Vagina (tissue), 2 donors: ENCODE measurements around the gene EIPR1. TPM values are rescaled to one million over a fixed set of nuclear protein-coding genes. Genes with fewer than 3 reads are reported as not detected.

ENCODE experiments used
- DNase-seq, 2 donors: peaks; one replicate each; pipeline ENCODE4 v3.0.0-alpha.2; 2017; ENCODE audit errors: extremely low spot score in 2 of 2
- H3K27ac ChIP-seq: fragments of 200-600 bp; sonication (generic); one replicate; pipeline ENCODE4 v1.5.1; 2019
- H3K27me3 ChIP-seq: fragments of 200-600 bp; sonication (generic); one replicate; pipeline ENCODE4 v1.5.1; 2019
- H3K36me3 ChIP-seq, 2 donors: fragments of 200-600 bp; sonication (generic); one replicate each; pipeline ENCODE4 v1.5.1; 2017 to 2019
- H3K4me1 ChIP-seq: fragments of 200-600 bp; sonication (generic); one replicate; pipeline ENCODE4 v1.5.1; 2019
- H3K4me3 ChIP-seq, 2 donors: fragments of 200-600 bp; sonication (generic); 1 replicate in 1 of 2; 2 replicates in 1 of 2; pipeline ENCODE4 v1.5.1; 2016 to 2019
- H3K9me3 ChIP-seq: fragments of 200-600 bp; sonication (generic); one replicate; pipeline ENCODE4 v1.5.1; 2019
- CTCF ChIP-seq, 3 experiments: fragments of 450-650 bp in 2 of 3; fragments of 200-600 bp in 1 of 3; sonication (generic) in 1 of 3; IDR thresholded peaks; one replicate each; pipeline ENCODE4 v1.5.1; 2017 to 2019; ENCODE audit warnings: antibody characterized with exemption in 3 of 3, mild to moderate bottlenecking in 2 of 3, moderate library complexity in 2 of 3
- POLR2A ChIP-seq, 2 donors: fragments of 450-650 bp; IDR thresholded peaks; one replicate each; pipeline ENCODE4 v1.6.1; 2017; ENCODE audit warnings: antibody characterized with exemption in 2 of 2, mild to moderate bottlenecking in 2 of 2, moderate library complexity in 2 of 2
- POLR2AphosphoS5 ChIP-seq, 2 donors: sonication (generic); formaldehyde crosslinking; IDR thresholded peaks; one replicate each; pipeline ENCODE4 v1.9.0; 2017; ENCODE audit warnings: antibody characterized with exemption in 2 of 2, mild to moderate bottlenecking in 2 of 2, low read depth in 1 of 2; ENCODE audit not compliant: insufficient read depth in 1 of 2
- intact Hi-C: fragments of 100-400 bp; cut with DNase I; formaldehyde crosslinking; loops from one replicate; pipeline ENCODE4 v1.15.1; 2023
- total RNA-seq: library from RNA; depleted of rRNA; stranded (reverse); fragments of >200 nt; gene quantifications from one replicate; pipeline ENCODE4 v1.2.3, GENCODE V29; 2016

Gene EIPR1
- total RNA-seq, 1 donor from 2014 or later = 39.8 TPM

GRCh38 chr2:3193443-3194330 lies 183.9 kb downstream of the EIPR1 start:
- no peak overlapping the region for H3K27ac ChIP-seq
- H3K4me1 ChIP-seq = no peaks in the 10 kb centered on the region
- H3K9me3 ChIP-seq = no peaks in the 10 kb centered on the region
- intact Hi-C loops = no loop called here
- DNase-seq = no peak
- H3K27me3 ChIP-seq = no peaks in the 10 kb centered on the region
- H3K36me3 ChIP-seq = peaks cover 0 to 8% of the 10 kb centered on the region in 2 donors
- no peak for TF ChIP-seq POLR2AphosphoS5 (IDR thresholded peaks at IDR 0.05; ENCODE audit: insufficient read depth in 1 of 2, low read depth in 1 of 2)
- TF ChIP-seq CTCF (IDR thresholded peaks at IDR 0.05) = no peak
- TF ChIP-seq POLR2A (IDR thresholded peaks at IDR 0.05) = no peak
- H3K4me3 ChIP-seq = no peak overlapping the region

- Histone ChIP-seq H3K9me3 (no peaks in the 10 kb centered on the region), H3K4me1 (no peaks in the 10 kb centered on the region), H3K36me3 (peaks cover 0 to 8% of the 10 kb centered on the region in 2 donors), H3K27ac (no peak overlapping the region), H3K27me3 (no peaks in the 10 kb centered on the region), H3K4me3 (no peak overlapping the region)
- no peak for TF ChIP-seq POLR2A (IDR thresholded peaks at IDR 0.05)
- TF ChIP-seq POLR2AphosphoS5 (IDR thresholded peaks at IDR 0.05; ENCODE audit: insufficient read depth in 1 of 2, low read depth in 1 of 2) = no peak
- TF ChIP-seq CTCF (IDR thresholded peaks at IDR 0.05) = no peak
- intact Hi-C loops = no loop called here
- no peak for DNase-seq
Measured at GRCh38 chr2:3192920-3193319, 184.7 kb downstream of the EIPR1 start.

- Histone ChIP-seq H3K27me3 (no peaks in the 10 kb centered on the region), H3K4me1 (no peaks in the 10 kb centered on the region), H3K36me3 (peaks cover 0 to 8% of the 10 kb centered on the region in 2 donors), H3K27ac (no peak overlapping the region), H3K9me3 (no peaks in the 10 kb centered on the region), H3K4me3 (no peak overlapping the region)
- DNase-seq = no peak
- TF ChIP-seq CTCF (IDR thresholded peaks at IDR 0.05) (no peak), POLR2AphosphoS5 (IDR thresholded peaks at IDR 0.05; ENCODE audit: insufficient read depth in 1 of 2, low read depth in 1 of 2) (no peak), POLR2A (IDR thresholded peaks at IDR 0.05) (no peak)
- intact Hi-C loops = no loop called here
Measured at GRCh38 chr2:3192281-3192818, 185.3 kb downstream of the EIPR1 start.

GRCh38 chr2:3189961-3190360 lies 187.7 kb downstream of the EIPR1 start:
- DNase-seq = no peak
- H3K27me3 ChIP-seq = no peaks in the 10 kb centered on the region
- TF ChIP-seq CTCF (IDR thresholded peaks at IDR 0.05) = no peak
- no peak for TF ChIP-seq POLR2A (IDR thresholded peaks at IDR 0.05)
- TF ChIP-seq POLR2AphosphoS5 (IDR thresholded peaks at IDR 0.05; ENCODE audit: insufficient read depth in 1 of 2, low read depth in 1 of 2) = no peak
- H3K36me3 ChIP-seq = peaks cover 0 to 8% of the 10 kb centered on the region in 2 donors
- H3K9me3 ChIP-seq = no peaks in the 10 kb centered on the region
- no peak overlapping the region for H3K4me3 ChIP-seq
- no peaks in the 10 kb centered on the region for H3K4me1 ChIP-seq
- H3K27ac ChIP-seq = no peak overlapping the region
- intact Hi-C loops = no loop called here
